BLaER1 (cell line): Measurements from ENCODE around the gene MALRD1.
"Not testable (repeated sequence)": the region's sequence is repeated elsewhere in the genome, so short reads cannot be mapped to it uniquely, and the experiment has no call there.

ENCODE experiments used
- H3K27ac ChIP-seq: shearing (Covaris generic); formaldehyde crosslinking; 2 replicates; pipeline ENCODE4 v1.8.1; 2022
- H3K27me3 ChIP-seq: shearing (Covaris generic); formaldehyde crosslinking; 2 replicates; pipeline ENCODE4 v1.8.1; 2022
- H3K36me3 ChIP-seq: shearing (Covaris generic); formaldehyde crosslinking; 2 replicates; pipeline ENCODE4 v1.8.1; 2022
- H3K4me1 ChIP-seq: shearing (Covaris generic); formaldehyde crosslinking; 2 replicates; pipeline ENCODE4 v1.8.1; 2022
- H3K4me2 ChIP-seq: shearing (Covaris generic); formaldehyde crosslinking; 2 replicates; pipeline ENCODE4 v1.8.1; 2022
- H3K4me3 ChIP-seq: shearing (Covaris generic); formaldehyde crosslinking; 2 replicates; pipeline ENCODE4 v1.8.1; 2022
- H3K9ac ChIP-seq: shearing (Covaris generic); formaldehyde crosslinking; 2 replicates; pipeline ENCODE4 v1.8.1; 2022
- H3K9me3 ChIP-seq: shearing (Covaris generic); formaldehyde crosslinking; 2 replicates; pipeline ENCODE4 v1.8.1; 2022
- H4K20me1 ChIP-seq: shearing (Covaris generic); formaldehyde crosslinking; 2 replicates; pipeline ENCODE4 v1.8.1; 2022
- Cebpa-rat ChIP-seq: shearing (Covaris generic); IDR thresholded peaks from 2 replicates; pipeline ENCODE4 v1.8.1; 2022

MALRD1 gene

GRCh38 chr10:19493917-19494316 lies 445.3 kb downstream of the MALRD1 start:
- Histone ChIP-seq H3K9ac (no peak overlapping the region), H3K27me3 (no peaks in the 10 kb centered on the region), H3K36me3 (no peaks in the 10 kb centered on the region), H3K4me1 (no peaks in the 10 kb centered on the region), H3K4me3 (no peak overlapping the region), H3K27ac (no peak overlapping the region), H4K20me1 (no peaks in the 10 kb centered on the region), H3K4me2 (no peak overlapping the region), H3K9me3 (no peaks in the 10 kb centered on the region)
- no peak for TF ChIP-seq Cebpa-rat

GRCh38 chr10:19497026-19497425 lies 448.4 kb downstream of the MALRD1 start:
- no peak for TF ChIP-seq Cebpa-rat
- Histone ChIP-seq H3K4me2 (no peak overlapping the region), H3K27me3 (no peaks in the 10 kb centered on the region), H3K4me3 (no peak overlapping the region), H3K9me3 (no peaks in the 10 kb centered on the region), H3K4me1 (no peaks in the 10 kb centered on the region), H4K20me1 (no peaks in the 10 kb centered on the region), H3K36me3 (no peaks in the 10 kb centered on the region), H3K27ac (no peak overlapping the region), H3K9ac (no peak overlapping the region)

DNA sequence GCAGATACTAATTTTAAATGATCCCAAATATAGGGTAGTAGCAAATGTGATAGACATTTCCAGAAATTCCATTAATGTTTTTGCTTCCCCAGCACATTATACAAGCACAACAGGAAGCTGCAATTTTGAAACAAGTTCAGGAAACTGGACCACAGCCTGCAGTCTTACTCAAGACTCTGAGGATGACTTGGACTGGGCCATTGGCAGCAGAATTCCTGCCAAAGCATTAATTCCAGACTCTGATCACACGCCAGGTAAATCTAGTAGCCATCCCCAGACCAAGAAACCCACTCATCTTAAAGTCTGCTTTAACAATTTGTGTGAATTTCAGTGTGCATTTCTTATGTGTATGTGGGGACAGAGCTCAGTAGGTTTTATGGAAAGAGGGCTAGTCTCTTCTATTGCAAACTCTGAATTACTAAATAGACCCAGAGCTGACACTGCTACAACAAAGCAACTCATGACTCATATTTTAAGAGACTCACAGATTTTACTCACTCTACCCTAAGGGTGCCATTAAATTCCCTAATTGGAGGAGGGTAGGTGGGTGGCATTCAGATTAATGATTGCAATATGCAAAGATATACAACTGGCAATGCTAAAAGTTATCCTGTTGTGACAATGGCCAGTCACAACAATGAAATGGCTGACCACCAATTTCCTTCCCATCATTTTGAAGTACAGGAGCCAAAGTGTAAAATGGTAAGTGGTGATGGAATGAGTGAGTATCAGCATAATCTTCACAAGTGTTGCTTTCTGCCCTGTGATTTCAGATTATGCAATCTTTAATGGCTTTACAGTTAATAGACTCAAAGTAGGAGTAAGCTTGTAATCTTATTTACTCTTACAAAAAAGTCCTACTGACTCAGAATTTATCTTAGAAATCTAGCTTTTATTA lies 450.0 kb downstream of the MALRD1 start:
- no peaks in the 10 kb centered on the region for H3K27me3 ChIP-seq
- no peak overlapping the region for H3K9ac ChIP-seq
- no peaks in the 10 kb centered on the region for H3K9me3 ChIP-seq
- TF ChIP-seq Cebpa-rat, result no peak
- H3K4me2 ChIP-seq, result no peak overlapping the region
- no peaks in the 10 kb centered on the region for H3K36me3 ChIP-seq
- no peak overlapping the region for H3K27ac ChIP-seq
- H3K4me1 ChIP-seq, result no peaks in the 10 kb centered on the region
- no peaks in the 10 kb centered on the region for H4K20me1 ChIP-seq
- no peak overlapping the region for H3K4me3 ChIP-seq

- Histone ChIP-seq H3K9ac (no peak overlapping the region), H4K20me1 (no peaks in the 10 kb centered on the region)
- TF ChIP-seq Cebpa-rat, result no peak
Measured at GRCh38 chr10:19499291-19499770, 450.7 kb downstream of the MALRD1 start.

GRCh38 chr10:19500959-19501358 lies 452.4 kb downstream of the MALRD1 start:
- Histone ChIP-seq H3K9ac (no peak overlapping the region), H3K4me1 (no peaks in the 10 kb centered on the region), H3K27me3 (no peaks in the 10 kb centered on the region), H3K27ac (no peak overlapping the region), H3K36me3 (no peaks in the 10 kb centered on the region), H3K4me2 (no peak overlapping the region), H4K20me1 (no peaks in the 10 kb centered on the region), H3K9me3 (no peaks in the 10 kb centered on the region), H3K4me3 (no peak overlapping the region)
- TF ChIP-seq Cebpa-rat, result no peak

More at GRCh38 chr10:19499291-19499770, 450.7 kb downstream of the MALRD1 start:
- Histone ChIP-seq H3K9me3 (no peaks in the 10 kb centered on the region), H3K4me1 (no peaks in the 10 kb centered on the region), H3K4me3 (no peak overlapping the region), H3K36me3 (no peaks in the 10 kb centered on the region), H3K4me2 (no peak overlapping the region), H3K27ac (no peak overlapping the region), H3K27me3 (no peaks in the 10 kb centered on the region)

GRCh38 chr10:19505320-19506312 lies 457.0 kb downstream of the MALRD1 start:
- Histone ChIP-seq H3K4me2 (no peak overlapping the region), H3K4me1 (no peaks in the 10 kb centered on the region), H4K20me1 (no peaks in the 10 kb centered on the region), H3K27me3 (no peaks in the 10 kb centered on the region), H3K9me3 (no peaks in the 10 kb centered on the region), H3K36me3 (no peaks in the 10 kb centered on the region), H3K9ac (no peak overlapping the region), H3K4me3 (no peak overlapping the region), H3K27ac (no peak overlapping the region)
- no peak for TF ChIP-seq Cebpa-rat

DNA sequence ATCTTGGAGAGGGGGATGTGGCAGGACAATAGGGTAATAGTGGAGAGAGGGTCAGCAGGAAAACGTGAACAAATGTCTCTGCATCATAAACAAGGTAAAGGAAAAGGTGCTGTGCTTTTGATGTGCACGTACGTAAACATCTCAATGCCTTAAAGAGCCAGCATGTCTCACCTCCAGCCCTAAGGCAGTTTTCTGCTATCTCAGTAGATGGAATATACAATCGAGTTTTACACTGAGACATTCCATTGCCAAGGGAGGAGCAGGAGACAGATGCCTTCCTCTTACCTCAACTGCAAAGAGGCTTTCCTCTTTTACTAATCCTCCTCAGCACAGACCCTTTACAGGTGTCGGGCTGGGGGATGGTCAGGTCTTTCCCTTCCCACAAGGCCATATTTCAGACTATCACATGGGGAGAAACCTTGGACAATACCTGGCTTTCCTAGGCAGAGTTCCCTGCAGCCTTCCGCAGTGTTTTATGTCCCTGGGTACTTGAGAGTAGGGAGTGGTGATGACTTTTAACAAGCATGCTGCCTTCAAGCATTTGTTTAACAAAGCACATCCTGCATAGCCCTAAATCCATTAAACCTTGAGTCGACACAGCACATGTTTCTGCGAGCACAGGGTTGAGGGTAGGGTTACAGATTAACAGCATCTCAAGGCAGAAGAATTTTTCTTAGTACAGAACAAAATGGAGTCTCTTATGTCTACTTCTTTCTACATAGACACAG lies 461.6 kb downstream of the MALRD1 start:
- not testable (repeated sequence) for H3K36me3 ChIP-seq, H3K4me1 ChIP-seq, H4K20me1 ChIP-seq, H3K4me2 ChIP-seq, H3K27me3 ChIP-seq, H3K4me3 ChIP-seq, H3K9ac ChIP-seq, H3K27ac ChIP-seq, H3K9me3 ChIP-seq

DNA sequence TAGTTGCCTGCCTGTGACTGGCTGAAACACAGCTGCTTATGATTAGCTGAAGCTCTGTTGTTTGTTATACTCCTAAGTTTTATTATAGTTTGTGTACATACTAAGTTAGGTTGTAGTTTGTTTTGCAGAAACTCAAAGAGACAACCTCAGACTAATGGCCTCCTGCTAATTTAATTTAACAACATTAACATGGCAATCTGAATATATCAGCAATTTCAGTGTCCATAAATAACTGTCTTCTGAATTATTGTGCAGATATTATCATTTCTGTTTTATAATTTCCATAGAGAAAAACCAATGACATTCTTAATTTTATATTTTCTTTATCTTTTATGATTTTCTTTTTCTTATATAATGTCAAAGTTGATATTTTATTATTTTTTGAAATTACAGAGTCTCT lies 469.5 kb downstream of the MALRD1 start:
- Histone ChIP-seq H3K9me3 (peaks cover 10% of the 10 kb centered on the region), H3K9ac (no peak overlapping the region), H3K4me3 (no peak overlapping the region), H3K36me3 (no peaks in the 10 kb centered on the region), H3K4me2 (no peak overlapping the region), H3K27ac (no peak overlapping the region), H4K20me1 (no peaks in the 10 kb centered on the region), H3K4me1 (no peaks in the 10 kb centered on the region), H3K27me3 (no peaks in the 10 kb centered on the region)
- no peak for TF ChIP-seq Cebpa-rat

DNA sequence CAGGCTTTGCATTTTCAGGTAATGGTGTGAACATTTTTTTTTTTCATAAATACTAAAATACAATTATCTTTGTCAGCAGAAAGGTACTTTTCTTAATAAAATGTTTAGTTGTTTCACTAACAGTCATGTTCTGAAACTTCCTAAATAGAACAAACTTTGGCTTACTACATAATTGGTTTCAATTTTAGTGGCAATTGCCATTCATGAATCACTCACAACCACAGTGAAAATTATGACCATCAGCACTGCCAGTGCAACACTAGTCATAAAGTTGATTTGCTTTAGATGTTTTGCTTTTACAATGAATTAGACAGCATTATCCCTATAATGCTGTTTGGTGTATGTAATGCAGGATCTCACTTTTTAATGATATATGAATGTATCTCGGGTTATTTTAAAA lies 470.0 kb downstream of the MALRD1 start:
- Histone ChIP-seq H3K9me3 (peaks cover 10% of the 10 kb centered on the region), H3K27ac (no peak overlapping the region), H4K20me1 (no peaks in the 10 kb centered on the region), H3K36me3 (no peaks in the 10 kb centered on the region), H3K4me1 (no peaks in the 10 kb centered on the region), H3K27me3 (no peaks in the 10 kb centered on the region), H3K4me3 (no peak overlapping the region), H3K9ac (no peak overlapping the region), H3K4me2 (no peak overlapping the region)
- TF ChIP-seq Cebpa-rat, result no peak
